Measurements from ENCODE around the gene PPP1R37. TPM values are rescaled to one million over a fixed set of nuclear protein-coding genes. Genes with fewer than 3 reads are reported as not detected.

PPP1R37 gene
- total RNA-seq, 1 donor from 2014 or later: 36.5 TPM

DNA sequence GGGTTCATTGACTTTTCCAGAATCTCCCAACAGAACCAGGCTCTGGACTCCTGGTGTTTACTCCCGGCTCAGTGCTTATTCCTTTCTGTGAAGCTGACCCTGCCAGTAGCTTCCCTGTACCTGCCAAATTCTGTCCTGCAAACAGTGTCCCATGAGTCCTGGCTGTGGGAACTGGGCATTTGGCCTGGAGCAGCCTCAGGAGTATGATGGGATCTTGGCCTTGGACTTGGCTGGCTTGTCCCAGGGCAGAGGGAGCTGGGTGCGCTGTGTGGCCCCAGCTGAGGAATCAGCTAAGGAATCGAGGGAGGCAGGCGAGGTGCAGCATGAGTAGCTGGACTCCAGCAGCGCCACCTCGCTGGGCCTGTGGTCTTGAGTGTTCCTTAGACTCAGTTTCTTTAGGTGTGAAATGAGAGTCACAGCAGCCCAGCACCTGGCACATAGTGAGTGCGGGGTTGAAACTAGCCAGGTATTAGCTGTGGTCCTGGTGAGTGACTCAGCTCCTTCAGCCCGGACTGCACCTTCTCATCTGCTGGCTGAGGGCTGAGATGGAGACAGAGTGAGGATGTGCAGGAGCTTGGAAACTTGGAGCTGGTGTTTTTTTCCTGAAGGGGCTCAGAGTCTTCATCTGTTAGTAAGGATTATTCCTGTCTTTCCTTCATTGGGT, 43.8 kb upstream of the PPP1R37 start:
- Histone ChIP-seq H3K27me3 (ENCODE audit: control insufficient read depth, insufficient read depth, low read length) (no peaks in the 10 kb centered on the region), H3K36me3 (ENCODE audit: control insufficient read depth, insufficient read depth, low read length) (peaks cover 1% of the 10 kb centered on the region), H3K4me3 (ENCODE audit: low read depth, low read length) (no peak overlapping the region)
- DNase-seq (ENCODE audit: low read depth): no peak
- TF ChIP-seq, protein P1, sequence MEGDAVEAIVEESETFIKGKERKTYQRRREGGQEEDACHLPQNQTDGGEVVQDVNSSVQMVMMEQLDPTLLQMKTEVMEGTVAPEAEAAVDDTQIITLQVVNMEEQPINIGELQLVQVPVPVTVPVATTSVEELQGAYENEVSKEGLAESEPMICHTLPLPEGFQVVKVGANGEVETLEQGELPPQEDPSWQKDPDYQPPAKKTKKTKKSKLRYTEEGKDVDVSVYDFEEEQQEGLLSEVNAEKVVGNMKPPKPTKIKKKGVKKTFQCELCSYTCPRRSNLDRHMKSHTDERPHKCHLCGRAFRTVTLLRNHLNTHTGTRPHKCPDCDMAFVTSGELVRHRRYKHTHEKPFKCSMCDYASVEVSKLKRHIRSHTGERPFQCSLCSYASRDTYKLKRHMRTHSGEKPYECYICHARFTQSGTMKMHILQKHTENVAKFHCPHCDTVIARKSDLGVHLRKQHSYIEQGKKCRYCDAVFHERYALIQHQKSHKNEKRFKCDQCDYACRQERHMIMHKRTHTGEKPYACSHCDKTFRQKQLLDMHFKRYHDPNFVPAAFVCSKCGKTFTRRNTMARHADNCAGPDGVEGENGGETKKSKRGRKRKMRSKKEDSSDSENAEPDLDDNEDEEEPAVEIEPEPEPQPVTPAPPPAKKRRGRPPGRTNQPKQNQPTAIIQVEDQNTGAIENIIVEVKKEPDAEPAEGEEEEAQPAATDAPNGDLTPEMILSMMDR (IDR thresholded peaks at IDR 0.05; ENCODE audit: insufficient read depth, low read length, poor library complexity, severe bottlenecking): no peak

DNA sequence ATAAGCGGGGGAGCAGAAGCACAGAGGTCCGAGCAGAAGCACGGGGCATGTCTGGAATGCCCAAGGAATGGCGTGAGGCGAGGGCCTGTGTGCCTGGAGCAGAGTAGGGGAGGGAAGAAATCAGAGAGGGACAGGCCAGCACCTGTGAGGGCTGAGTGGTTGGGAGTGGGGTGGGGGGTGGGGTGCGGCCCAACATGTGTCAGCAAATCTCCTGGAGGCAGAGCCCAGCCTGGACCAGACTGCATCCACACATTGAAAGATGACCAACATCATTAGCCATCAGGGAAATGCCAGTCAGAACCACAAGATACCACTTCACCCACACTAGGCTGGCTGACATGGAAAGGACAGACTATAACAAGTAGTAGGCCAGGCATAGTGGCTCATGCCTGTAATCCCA, 42.9 kb upstream of the PPP1R37 start:
- no peaks in the 10 kb centered on the region for H3K27me3 ChIP-seq (ENCODE audit: control insufficient read depth, insufficient read depth, low read length)
- no peak overlapping the region for H3K4me3 ChIP-seq (ENCODE audit: low read depth, low read length)
- TF ChIP-seq, protein P1 (IDR thresholded peaks at IDR 0.05; ENCODE audit: insufficient read depth, low read length, poor library complexity, severe bottlenecking): no peak
- H3K36me3 ChIP-seq (ENCODE audit: control insufficient read depth, insufficient read depth, low read length): peaks cover 1% of the 10 kb centered on the region
- no peak for DNase-seq (ENCODE audit: low read depth)

DNA sequence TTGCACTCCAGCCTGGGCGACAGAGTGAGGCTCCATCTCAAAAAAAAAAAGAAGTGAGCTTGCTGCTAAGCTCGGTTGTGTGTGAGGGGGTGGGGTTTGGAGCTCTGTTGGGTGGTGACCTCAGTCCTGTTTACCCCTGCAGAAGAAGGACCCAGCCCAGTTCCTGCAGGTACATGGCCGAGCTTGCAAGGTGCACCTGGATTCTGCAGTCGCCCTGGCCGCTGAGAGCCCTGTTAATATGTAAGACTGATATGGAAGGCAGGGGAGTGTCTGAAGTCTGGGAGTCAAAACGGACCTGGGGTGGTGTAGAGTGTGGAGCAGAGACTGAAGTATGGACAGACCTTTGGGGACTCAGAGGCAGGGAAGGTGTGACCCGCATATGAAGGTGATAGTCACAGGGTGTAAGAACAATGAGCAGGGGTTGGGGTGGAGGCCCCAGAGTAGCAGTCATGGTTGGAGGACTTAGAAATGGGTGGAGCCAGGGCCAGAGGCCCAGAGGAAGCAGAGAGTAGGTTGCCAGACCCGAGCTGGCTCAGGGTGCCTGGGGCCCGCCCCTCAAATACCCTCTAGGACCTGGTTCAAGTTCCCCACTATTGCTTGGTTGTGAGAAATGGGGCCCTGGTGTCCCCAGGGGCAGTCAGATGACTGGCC, 40.9 kb upstream of the PPP1R37 start:
- no peak for DNase-seq (ENCODE audit: low read depth)
- Histone ChIP-seq H3K4me3 (ENCODE audit: low read depth, low read length) (no peak overlapping the region), H3K36me3 (ENCODE audit: control insufficient read depth, insufficient read depth, low read length) (peaks cover 2% of the 10 kb centered on the region), H3K27me3 (ENCODE audit: control insufficient read depth, insufficient read depth, low read length) (no peaks in the 10 kb centered on the region)
- TF ChIP-seq, protein P1 (IDR thresholded peaks at IDR 0.05; ENCODE audit: insufficient read depth, low read length, poor library complexity, severe bottlenecking): no peak

DNA sequence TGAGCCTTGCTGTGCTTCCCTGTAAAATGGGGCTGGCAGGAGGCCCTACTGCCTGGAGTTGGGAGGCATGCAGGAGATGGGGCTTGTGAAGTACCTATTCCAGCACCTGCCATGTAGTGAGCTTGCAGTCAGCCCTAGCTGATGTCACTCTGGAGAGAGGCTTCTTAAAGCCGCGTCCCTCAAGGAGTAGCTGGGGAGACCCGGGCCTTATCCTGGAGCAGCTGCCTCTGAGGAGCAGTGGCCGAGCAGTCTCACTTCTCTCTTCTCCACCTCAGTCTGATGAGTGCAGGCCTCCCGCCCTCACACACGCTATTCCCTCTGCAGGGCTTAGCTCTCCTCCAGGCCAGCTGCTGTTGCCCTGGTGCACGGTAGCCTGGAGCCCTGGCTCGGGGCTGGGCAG, 36.1 kb upstream of the PPP1R37 start:
- Histone ChIP-seq H3K36me3 (ENCODE audit: control insufficient read depth, insufficient read depth, low read length) (peaks cover 5% of the 10 kb centered on the region), H3K27me3 (ENCODE audit: control insufficient read depth, insufficient read depth, low read length) (no peaks in the 10 kb centered on the region), H3K4me3 (ENCODE audit: low read depth, low read length) (no peak overlapping the region)
- TF ChIP-seq, protein P1 (IDR thresholded peaks at IDR 0.05; ENCODE audit: insufficient read depth, low read length, poor library complexity, severe bottlenecking): no peak
- no peak for DNase-seq (ENCODE audit: low read depth)

DNA sequence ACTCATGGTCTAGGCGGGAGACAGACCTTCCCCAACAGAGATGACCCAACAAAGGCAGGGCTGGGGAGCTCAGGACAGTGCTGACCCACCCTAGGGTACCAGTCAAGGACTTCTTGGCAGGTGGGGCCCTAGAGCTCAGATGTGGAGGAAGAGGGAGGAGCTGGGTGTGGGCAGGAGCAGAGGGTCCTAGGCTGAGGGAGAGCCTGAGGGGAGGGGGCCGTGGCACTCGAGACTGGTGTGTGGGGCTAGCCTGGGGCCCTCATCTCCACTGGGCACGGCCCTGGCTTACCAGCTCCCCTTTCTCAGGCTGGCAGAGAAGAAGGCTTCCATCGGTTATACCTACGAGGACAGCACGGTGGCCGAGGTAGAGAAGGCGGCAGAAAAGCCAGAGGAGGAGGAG, 35.5 kb upstream of the PPP1R37 start:
- Histone ChIP-seq H3K4me3 (ENCODE audit: low read depth, low read length) (no peak overlapping the region), H3K36me3 (ENCODE audit: control insufficient read depth, insufficient read depth, low read length) (peaks cover 5% of the 10 kb centered on the region), H3K27me3 (ENCODE audit: control insufficient read depth, insufficient read depth, low read length) (no peaks in the 10 kb centered on the region)
- DNase-seq (ENCODE audit: low read depth): no peak
- TF ChIP-seq, protein P1 (IDR thresholded peaks at IDR 0.05; ENCODE audit: insufficient read depth, low read length, poor library complexity, severe bottlenecking): no peak
